HepG2 (cell line): ENCODE measurements around the gene MAGEA6. TPM values are rescaled to one million over a fixed set of nuclear protein-coding genes. Genes with fewer than 3 reads are reported as not detected.

Source experiments
- ATAC-seq: fragments of 200-7000 bp; cut with Tn5 transposase; 3 replicates; pipeline ENCODE4 v1.9.1; 2020; ENCODE audit warnings: mild to moderate bottlenecking, moderate library complexity
- BruUV-seq: library from RNA; stranded (reverse); fragments of 400-500 nt; replicated peaks from 2 replicates; lab custom pipeline; 2021; lab: Mats Ljungman, UMichigan
- CTCF ChIA-PET: fragments of 300-600 bp; formaldehyde crosslinking; extraction: SDS; loops from one replicate; lab custom pipeline; 2021; ENCODE audit warnings: low total read pairs, inconsistent platforms, low intra/inter-chr PET ratio; lab: Yijun Ruan, JAX
- POLR2A ChIA-PET: fragments of 350-600 bp; sonication (Branson Sonifier 250); formaldehyde crosslinking; loops from one replicate; lab custom pipeline; 2020; ENCODE audit warnings: antibody characterized with exemption, inconsistent platforms; lab: Yijun Ruan, JAX
- DNase-seq: peaks from one replicate; pipeline ENCODE4 v3.0.0-alpha.2; 2015; ENCODE audit warnings: low spot score
- FAIRE-seq: peaks from 3 replicates; lab custom pipeline; 2011; peaks lifted over from hg19 to GRCh38; lab: Jason Lieb, UNC
- H2AFZ ChIP-seq: one replicate; pipeline ENCODE4 v1.6.1; 2011; ENCODE audit warnings: low read length, inconsistent platforms
- H3K27ac ChIP-seq: fragments of 300-600 bp; 3 replicates; pipeline ENCODE4 v1.8.0; 2011; ENCODE audit warnings: mixed run types, mild to moderate bottlenecking, mixed read lengths, low read length, inconsistent platforms; ENCODE audit not compliant: insufficient read depth; ENCODE audit errors: extremely low read length
- H3K27me3 ChIP-seq, 2 experiments: fragments of 200-600 bp in 1 of 2; 2 replicates in 1 of 2; 3 replicates in 1 of 2; pipeline versions ENCODE4 v1.6.0 to v1.8.0; 2011; ENCODE audit warnings: low read length in 2 of 2, mild to moderate bottlenecking in 2 of 2, moderate library complexity in 2 of 2, inconsistent platforms in 1 of 2; ENCODE audit not compliant: insufficient read depth in 2 of 2, control insufficient read depth in 1 of 2
- H3K36me3 ChIP-seq, 2 experiments: fragments of 200-600 bp in 1 of 2; replicated peaks in 1 of 2; 2 replicates in 1 of 2; 3 replicates in 1 of 2; pipeline versions ENCODE4 v1.5.1 to v1.8.0; 2011; ENCODE audit warnings: low read length in 2 of 2, inconsistent platforms in 1 of 2; ENCODE audit not compliant: insufficient read depth in 2 of 2, control insufficient read depth in 1 of 2
- H3K4me1 ChIP-seq: 2 replicates; pipeline ENCODE4 v1.5.1; 2012; ENCODE audit warnings: low read length, inconsistent platforms; ENCODE audit not compliant: insufficient read depth
- H3K4me2 ChIP-seq: 2 replicates; pipeline ENCODE4 v1.6.0; 2011; ENCODE audit warnings: low read depth, low read length, inconsistent platforms
- H3K4me3 ChIP-seq, 3 experiments: fragments of 200-600 bp in 1 of 3; sonication (generic), shearing (Covaris generic) in 1 of 3; replicated peaks in 1 of 3; 2 replicates each; pipeline ENCODE4 v1.5.1; 2011 to 2016; ENCODE audit warnings: low read length in 3 of 3, inconsistent platforms in 2 of 3, low read depth in 2 of 3, mild to moderate bottlenecking in 2 of 3, control low read depth in 1 of 3, mixed read lengths in 1 of 3; ENCODE audit not compliant: insufficient read depth in 1 of 3
- H3K79me2 ChIP-seq: one replicate; pipeline ENCODE4 v1.6.1; 2011; ENCODE audit warnings: low read length, inconsistent platforms; ENCODE audit not compliant: insufficient read depth
- H3K9ac ChIP-seq: 2 replicates; pipeline ENCODE4 v1.6.0; 2011; ENCODE audit warnings: mild to moderate bottlenecking, low read depth, low read length, inconsistent platforms; ENCODE audit not compliant: insufficient read depth
- H3K9me3 ChIP-seq: 2 replicates; pipeline ENCODE4 v1.5.1; 2012; ENCODE audit warnings: mild to moderate bottlenecking, low read length
- H4K20me1 ChIP-seq: 2 replicates; pipeline ENCODE4 v1.6.0; 2011; ENCODE audit warnings: inconsistent platforms, mild to moderate bottlenecking, low read length, moderate library complexity; ENCODE audit not compliant: insufficient read depth
- DPF2 ChIP-seq: sonication (generic); formaldehyde crosslinking; IDR thresholded peaks from 2 replicates; pipeline ENCODE4 v1.4.0; 2020; ENCODE audit warnings: mild to moderate bottlenecking, low read depth, missing genetic modification reagents, borderline replicate concordance
- SMYD3 ChIP-seq: sonication (generic); formaldehyde crosslinking; IDR thresholded peaks from 2 replicates; pipeline ENCODE4 v1.8.1; 2023; ENCODE audit warnings: mild to moderate bottlenecking, missing genetic modification reagents
- SRF ChIP-seq: IDR thresholded peaks from 2 replicates; pipeline ENCODE4 v1.6.1; 2011; ENCODE audit warnings: mild to moderate bottlenecking, low read depth, low read length, moderate library complexity
- SRSF9 ChIP-seq: fragments of 200-400 bp; formaldehyde crosslinking; IDR thresholded peaks from 2 replicates; pipeline ENCODE4 v1.6.1; 2018; ENCODE audit warnings: borderline replicate concordance, mild to moderate bottlenecking, low read depth, low read length; ENCODE audit not compliant: insufficient read depth, poor library complexity, severe bottlenecking
- ZMYM3 ChIP-seq: sonication (generic); formaldehyde crosslinking; IDR thresholded peaks from 2 replicates; pipeline ENCODE4 v1.5.1; 2020; ENCODE audit warnings: mild to moderate bottlenecking, missing genetic modification reagents
- ZNF207 ChIP-seq: fragments of 450-650 bp; IDR thresholded peaks from 2 replicates; pipeline ENCODE4 v1.6.1; 2016; ENCODE audit warnings: antibody characterized with exemption, borderline replicate concordance
- ZNF432 ChIP-seq: sonication (generic); formaldehyde crosslinking; IDR thresholded peaks from 2 replicates; pipeline ENCODE4 v1.5.0; 2020; ENCODE audit warnings: missing genetic modification reagents, mild to moderate bottlenecking, borderline replicate concordance
- ZNF543 ChIP-seq: sonication (generic); formaldehyde crosslinking; IDR thresholded peaks from 2 replicates; pipeline ENCODE4 v1.4.0; 2020; ENCODE audit warnings: mild to moderate bottlenecking, missing genetic modification reagents
- ZNF816 ChIP-seq: sonication (generic); formaldehyde crosslinking; IDR thresholded peaks from 2 replicates; pipeline ENCODE4 v1.8.0; 2022; ENCODE audit warnings: missing genetic modification reagents, mild to moderate bottlenecking, borderline replicate concordance
- WGBS: methylation state at CpG from one replicate; pipeline ENCODE4 v1.1.6; 2017; ENCODE audit warnings: low lambda C conversion rate; 5-methylcytosine and 5-hydroxymethylcytosine counted together
- in situ Hi-C: cut with HindIII; loops from 2 replicates; pipeline ENCODE4 v1.10.0; 2017; ENCODE audit warnings: low pct_unique_long_range_greater_than_20kb; ENCODE audit not compliant: extremely low pct_ligation_motif_present
- intact Hi-C: fragments of 100-400 bp; cut with micrococcal nuclease; formaldehyde crosslinking; loops from one replicate; pipeline ENCODE4 v1.10.0; 2022; ENCODE audit not compliant: unreplicated experiment
- polyA plus RNA-seq, 8 experiments: library from polyadenylated mRNA; depleted of rRNA in 3 of 8; stranded (reverse) in 7 of 8; unstranded in 1 of 8; fragments of >200 nt; fragmentation: Illumina TruSeq in 4 of 8; extraction: Trizol in 4 of 8; gene quantifications; 2 replicates each; pipeline versions ENCODE4 v1.2.1 to v1.2.3, GENCODE V29; 2011 to 2016; ENCODE audit warnings: low read depth in 4 of 8, missing spikeins in 1 of 8, mixed read lengths in 1 of 8; ENCODE audit not compliant: insufficient read depth in 1 of 8
- total RNA-seq, 5 experiments: library from RNA; depleted of rRNA; stranded (reverse); fragments of >200 nt; fragmentation: Illumina TruSeq; extraction: Trizol; gene quantifications; 2 replicates each; pipeline ENCODE4 v1.2.3, GENCODE V29; 2016; ENCODE audit warnings: low read depth in 1 of 5
- TF ChIP-seq, protein P1 (sequence below): sonication (generic); IDR thresholded peaks from 2 replicates; pipeline ENCODE4 v1.6.1; 2016; ENCODE audit warnings: low read depth, borderline replicate concordance
- TF ChIP-seq, protein P2 (sequence below): sonication (generic); formaldehyde crosslinking; IDR thresholded peaks from 2 replicates; pipeline ENCODE4 v1.4.0; 2020; ENCODE audit warnings: missing genetic modification reagents
- TF ChIP-seq, protein P3 (sequence below): sonication (generic); formaldehyde crosslinking; IDR thresholded peaks from 2 replicates; pipeline ENCODE4 v1.4.0; 2020; ENCODE audit warnings: mild to moderate bottlenecking, missing genetic modification reagents

The MAGEA6 gene
- total and polyA plus RNA-seq, 2 of the 13 experiments (the other 11 are each of a cell fraction or from before 2014, with no cell fraction given): 0.18 to 0.97 TPM

DNA sequence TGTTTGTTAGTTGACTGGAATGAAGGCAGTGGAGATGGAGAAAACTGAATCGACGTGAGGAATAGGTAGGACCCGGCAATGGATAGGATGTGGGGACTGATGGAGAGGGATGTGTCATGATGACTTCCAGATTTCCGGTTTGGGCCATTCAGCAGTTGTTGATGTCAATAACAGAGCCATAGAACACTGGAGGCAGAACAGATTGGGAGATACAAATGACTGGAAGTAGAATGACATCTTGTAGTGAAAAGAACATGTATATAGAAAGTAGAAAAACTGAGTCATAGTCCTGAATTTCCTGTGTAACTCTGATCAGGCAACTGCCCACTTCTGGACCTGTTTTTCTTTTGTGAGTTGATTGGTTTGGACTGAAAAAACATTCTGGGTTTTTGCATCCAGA is 36.5 kb upstream of the MAGEA6 start:
- H3K36me3 ChIP-seq: no peaks in the 10 kb centered on the region
- H2AFZ ChIP-seq: no peak overlapping the region
- ChIA-PET POLR2A (no interaction called here), CTCF (no interaction called here)
- DNase-seq: no peak
- ATAC-seq: no peak
- H3K4me2 ChIP-seq: no peak overlapping the region
- intact Hi-C loops (no loop called here), in situ Hi-C loops (loop anchor here (25.0 kb wide), 2 partner anchors 169 to 1069 kb away; partner anchors contain the start of genes CNGA2 and GABRQ)
- H4K20me1 ChIP-seq: no peaks in the 10 kb centered on the region
- no TSS peak for BruUV-seq
- WGBS: 15% methylated on average over 4 of the region's 4 CpGs
- H3K9ac ChIP-seq: no peak overlapping the region
- FAIRE-seq: no peak
- TF ChIP-seq ZNF432 (CRISPR knock-in tag): no peak
- TF ChIP-seq ZNF816 (CRISPR knock-in tag): no peak
- TF ChIP-seq DPF2: no peak
- no peak for TF ChIP-seq SMYD3 (CRISPR knock-in tag)
- TF ChIP-seq ZNF543 (CRISPR knock-in tag): no peak
- no peak for TF ChIP-seq ZMYM3 (CRISPR knock-in tag)
- no peaks in the 10 kb centered on the region for H3K79me2 ChIP-seq
- H3K4me1 ChIP-seq: no peaks in the 10 kb centered on the region
- no peak overlapping the region for H3K27ac ChIP-seq
- no peaks in the 10 kb centered on the region for H3K9me3 ChIP-seq
- H3K4me3 ChIP-seq: no peak overlapping the region
- H3K27me3 ChIP-seq: no peaks in the 10 kb centered on the region

DNA sequence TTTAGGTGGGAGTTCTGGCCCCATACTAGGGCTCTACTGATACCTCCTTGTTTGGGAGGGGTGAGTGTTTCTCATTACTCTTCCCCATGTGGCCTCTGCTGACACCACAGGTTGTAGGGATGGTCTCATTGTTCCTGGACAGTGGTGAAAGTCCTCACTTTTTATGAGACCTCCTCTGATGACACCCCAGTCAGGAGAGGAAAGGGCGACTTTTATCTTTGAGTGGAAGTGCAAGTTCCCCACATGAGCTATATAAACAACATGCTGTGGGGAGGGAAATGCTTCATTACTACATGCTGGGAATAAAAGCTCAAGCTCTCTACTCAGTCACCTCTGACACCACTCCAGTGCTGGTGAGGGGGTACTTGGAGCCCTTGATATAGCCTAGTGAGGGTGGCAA is 29.5 kb upstream of the MAGEA6 start:
- intact Hi-C loops: no loop called here
- Histone ChIP-seq H3K4me2 (no peak overlapping the region), H3K9ac (no peak overlapping the region), H3K4me3 (no peak overlapping the region), H3K9me3 (no peaks in the 10 kb centered on the region), H3K36me3 (no peaks in the 10 kb centered on the region), H3K4me1 (no peaks in the 10 kb centered on the region), H3K27ac (no peak overlapping the region), H3K79me2 (no peaks in the 10 kb centered on the region), H3K27me3 (no peaks in the 10 kb centered on the region), H4K20me1 (no peaks in the 10 kb centered on the region), H2AFZ (no peak overlapping the region)
- WGBS: no CpG with 5 or more reads among the region's 1 CpG
- in situ Hi-C loops: no loop called here
- no TSS peak for BruUV-seq
- ChIA-PET CTCF (no interaction called here), POLR2A (no interaction called here)
- ATAC-seq (no peak), DNase-seq (no peak), FAIRE-seq (no peak)
- TF ChIP-seq, protein P1, sequence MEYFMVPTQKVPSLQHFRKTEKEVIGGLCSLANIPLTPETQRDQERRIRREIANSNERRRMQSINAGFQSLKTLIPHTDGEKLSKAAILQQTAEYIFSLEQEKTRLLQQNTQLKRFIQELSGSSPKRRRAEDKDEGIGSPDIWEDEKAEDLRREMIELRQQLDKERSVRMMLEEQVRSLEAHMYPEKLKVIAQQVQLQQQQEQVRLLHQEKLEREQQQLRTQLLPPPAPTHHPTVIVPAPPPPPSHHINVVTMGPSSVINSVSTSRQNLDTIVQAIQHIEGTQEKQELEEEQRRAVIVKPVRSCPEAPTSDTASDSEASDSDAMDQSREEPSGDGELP: no peak
- TF ChIP-seq SRF (no peak), SRSF9 (no peak), ZNF816 (CRISPR knock-in tag) (no peak), ZNF207 (no peak)
- TF ChIP-seq, protein P2, sequence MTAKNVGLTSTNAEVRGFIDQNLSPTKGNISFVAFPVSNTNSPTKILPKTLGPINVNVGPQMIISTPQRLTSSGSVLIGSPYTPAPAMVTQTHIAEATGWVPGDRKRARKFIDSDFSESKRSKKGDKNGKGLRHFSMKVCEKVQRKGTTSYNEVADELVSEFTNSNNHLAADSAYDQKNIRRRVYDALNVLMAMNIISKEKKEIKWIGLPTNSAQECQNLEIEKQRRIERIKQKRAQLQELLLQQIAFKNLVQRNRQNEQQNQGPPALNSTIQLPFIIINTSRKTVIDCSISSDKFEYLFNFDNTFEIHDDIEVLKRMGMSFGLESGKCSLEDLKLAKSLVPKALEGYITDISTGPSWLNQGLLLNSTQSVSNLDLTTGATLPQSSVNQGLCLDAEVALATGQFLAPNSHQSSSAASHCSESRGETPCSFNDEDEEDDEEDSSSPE (CRISPR knock-in tag): no peak
- TF ChIP-seq, protein P3, sequence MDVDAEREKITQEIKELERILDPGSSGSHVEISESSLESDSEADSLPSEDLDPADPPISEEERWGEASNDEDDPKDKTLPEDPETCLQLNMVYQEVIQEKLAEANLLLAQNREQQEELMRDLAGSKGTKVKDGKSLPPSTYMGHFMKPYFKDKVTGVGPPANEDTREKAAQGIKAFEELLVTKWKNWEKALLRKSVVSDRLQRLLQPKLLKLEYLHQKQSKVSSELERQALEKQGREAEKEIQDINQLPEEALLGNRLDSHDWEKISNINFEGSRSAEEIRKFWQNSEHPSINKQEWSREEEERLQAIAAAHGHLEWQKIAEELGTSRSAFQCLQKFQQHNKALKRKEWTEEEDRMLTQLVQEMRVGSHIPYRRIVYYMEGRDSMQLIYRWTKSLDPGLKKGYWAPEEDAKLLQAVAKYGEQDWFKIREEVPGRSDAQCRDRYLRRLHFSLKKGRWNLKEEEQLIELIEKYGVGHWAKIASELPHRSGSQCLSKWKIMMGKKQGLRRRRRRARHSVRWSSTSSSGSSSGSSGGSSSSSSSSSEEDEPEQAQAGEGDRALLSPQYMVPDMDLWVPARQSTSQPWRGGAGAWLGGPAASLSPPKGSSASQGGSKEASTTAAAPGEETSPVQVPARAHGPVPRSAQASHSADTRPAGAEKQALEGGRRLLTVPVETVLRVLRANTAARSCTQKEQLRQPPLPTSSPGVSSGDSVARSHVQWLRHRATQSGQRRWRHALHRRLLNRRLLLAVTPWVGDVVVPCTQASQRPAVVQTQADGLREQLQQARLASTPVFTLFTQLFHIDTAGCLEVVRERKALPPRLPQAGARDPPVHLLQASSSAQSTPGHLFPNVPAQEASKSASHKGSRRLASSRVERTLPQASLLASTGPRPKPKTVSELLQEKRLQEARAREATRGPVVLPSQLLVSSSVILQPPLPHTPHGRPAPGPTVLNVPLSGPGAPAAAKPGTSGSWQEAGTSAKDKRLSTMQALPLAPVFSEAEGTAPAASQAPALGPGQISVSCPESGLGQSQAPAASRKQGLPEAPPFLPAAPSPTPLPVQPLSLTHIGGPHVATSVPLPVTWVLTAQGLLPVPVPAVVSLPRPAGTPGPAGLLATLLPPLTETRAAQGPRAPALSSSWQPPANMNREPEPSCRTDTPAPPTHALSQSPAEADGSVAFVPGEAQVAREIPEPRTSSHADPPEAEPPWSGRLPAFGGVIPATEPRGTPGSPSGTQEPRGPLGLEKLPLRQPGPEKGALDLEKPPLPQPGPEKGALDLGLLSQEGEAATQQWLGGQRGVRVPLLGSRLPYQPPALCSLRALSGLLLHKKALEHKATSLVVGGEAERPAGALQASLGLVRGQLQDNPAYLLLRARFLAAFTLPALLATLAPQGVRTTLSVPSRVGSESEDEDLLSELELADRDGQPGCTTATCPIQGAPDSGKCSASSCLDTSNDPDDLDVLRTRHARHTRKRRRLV (CRISPR knock-in tag): no peak
